ENCODE measurements around the gene METTL1. TPM values are rescaled to one million over a fixed set of nuclear protein-coding genes. Genes with fewer than 3 reads are reported as not detected.
A peak's percentile ranks its signal among the peaks of the same experiment; 100 is the strongest.

The METTL1 gene
- total RNA-seq, 1 donor from 2014 or later = 14.4 TPM

DNA sequence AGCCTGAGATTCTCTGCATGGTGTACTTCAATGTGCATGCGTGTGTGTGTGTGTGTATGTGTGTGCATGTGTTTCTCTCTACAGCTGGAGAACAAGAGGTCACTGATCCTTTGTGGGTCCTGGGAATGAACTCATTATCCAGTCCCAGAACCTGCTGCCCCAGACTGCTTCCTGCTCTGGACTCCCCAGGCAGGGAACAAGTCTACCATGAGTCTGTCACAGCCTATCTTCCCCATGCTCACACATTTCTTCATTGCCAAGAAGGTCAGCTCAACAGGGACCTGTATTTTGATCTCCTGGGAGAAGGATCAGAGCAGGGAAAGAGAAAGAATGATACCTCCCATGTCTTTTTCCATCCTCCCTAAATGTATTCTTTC lies 30.5 kb downstream of the METTL1 start:
- ATAC-seq (no peak), DNase-seq (no peak)
- Histone ChIP-seq H3K27me3 (ENCODE audit: low read depth) (peaks cover 36% of the 10 kb centered on the region), H3K27ac (peak overlapping the region; percentile 56), H3K4me1 (peaks cover 44% of the 10 kb centered on the region), H3K36me3 (peaks cover 2% of the 10 kb centered on the region), H3K4me3 (peak overlapping the region; percentile 53), H3K9me3 (no peaks in the 10 kb centered on the region)
- TF ChIP-seq, protein P1, sequence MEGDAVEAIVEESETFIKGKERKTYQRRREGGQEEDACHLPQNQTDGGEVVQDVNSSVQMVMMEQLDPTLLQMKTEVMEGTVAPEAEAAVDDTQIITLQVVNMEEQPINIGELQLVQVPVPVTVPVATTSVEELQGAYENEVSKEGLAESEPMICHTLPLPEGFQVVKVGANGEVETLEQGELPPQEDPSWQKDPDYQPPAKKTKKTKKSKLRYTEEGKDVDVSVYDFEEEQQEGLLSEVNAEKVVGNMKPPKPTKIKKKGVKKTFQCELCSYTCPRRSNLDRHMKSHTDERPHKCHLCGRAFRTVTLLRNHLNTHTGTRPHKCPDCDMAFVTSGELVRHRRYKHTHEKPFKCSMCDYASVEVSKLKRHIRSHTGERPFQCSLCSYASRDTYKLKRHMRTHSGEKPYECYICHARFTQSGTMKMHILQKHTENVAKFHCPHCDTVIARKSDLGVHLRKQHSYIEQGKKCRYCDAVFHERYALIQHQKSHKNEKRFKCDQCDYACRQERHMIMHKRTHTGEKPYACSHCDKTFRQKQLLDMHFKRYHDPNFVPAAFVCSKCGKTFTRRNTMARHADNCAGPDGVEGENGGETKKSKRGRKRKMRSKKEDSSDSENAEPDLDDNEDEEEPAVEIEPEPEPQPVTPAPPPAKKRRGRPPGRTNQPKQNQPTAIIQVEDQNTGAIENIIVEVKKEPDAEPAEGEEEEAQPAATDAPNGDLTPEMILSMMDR (IDR thresholded peaks at IDR 0.05) = no peak
- intact Hi-C loops (cut with DNase I) = no loop called here

DNA sequence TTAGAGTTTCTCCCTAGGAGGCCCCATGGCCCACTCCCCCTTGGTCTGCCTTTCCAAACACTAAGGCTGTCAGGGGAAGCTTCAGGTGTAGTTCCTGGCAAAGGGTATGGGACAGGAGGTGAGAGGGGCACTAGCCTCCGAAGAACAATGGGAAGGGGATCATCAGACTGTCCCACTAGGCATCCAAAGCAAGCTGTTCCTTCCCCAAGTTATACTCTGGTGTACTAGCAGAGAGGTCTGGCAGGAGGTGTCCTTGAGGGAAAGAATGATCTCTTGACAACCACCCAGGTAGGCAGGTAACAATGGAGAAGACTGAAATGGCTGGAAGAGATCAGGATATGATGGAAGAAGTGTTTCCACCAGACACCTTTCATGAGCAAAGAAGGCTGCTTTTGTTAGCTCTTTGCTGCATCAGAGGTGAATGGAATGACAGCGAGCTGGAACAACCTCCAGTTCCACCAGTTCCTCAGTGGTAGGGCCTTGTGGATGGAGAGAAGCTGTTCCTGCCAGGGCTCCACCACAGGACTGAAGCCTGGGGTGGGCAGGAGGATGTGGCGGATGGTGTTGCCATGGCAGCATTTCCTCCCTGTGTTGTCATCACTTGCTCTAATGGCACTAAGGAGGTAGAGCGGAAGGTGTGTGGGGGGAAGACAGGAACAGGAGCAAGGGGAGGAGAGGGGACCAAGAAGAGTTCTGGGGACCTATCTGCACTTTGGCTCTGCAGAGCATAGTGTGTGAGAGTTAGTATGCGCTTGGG lies 31.1 kb downstream of the METTL1 start:
- Histone ChIP-seq H3K9me3 (no peaks in the 10 kb centered on the region), H3K4me1 (peaks cover 47% of the 10 kb centered on the region), H3K36me3 (no peaks in the 10 kb centered on the region), H3K4me3 (peak overlapping the region; percentile 53), H3K27me3 (ENCODE audit: low read depth) (peaks cover 41% of the 10 kb centered on the region), H3K27ac (no peak overlapping the region)
- peak; percentile 62 for DNase-seq
- intact Hi-C loops (cut with DNase I) = no loop called here
- no peak for ATAC-seq
- TF ChIP-seq, protein P1 (IDR thresholded peaks at IDR 0.05) = no peak

DNA sequence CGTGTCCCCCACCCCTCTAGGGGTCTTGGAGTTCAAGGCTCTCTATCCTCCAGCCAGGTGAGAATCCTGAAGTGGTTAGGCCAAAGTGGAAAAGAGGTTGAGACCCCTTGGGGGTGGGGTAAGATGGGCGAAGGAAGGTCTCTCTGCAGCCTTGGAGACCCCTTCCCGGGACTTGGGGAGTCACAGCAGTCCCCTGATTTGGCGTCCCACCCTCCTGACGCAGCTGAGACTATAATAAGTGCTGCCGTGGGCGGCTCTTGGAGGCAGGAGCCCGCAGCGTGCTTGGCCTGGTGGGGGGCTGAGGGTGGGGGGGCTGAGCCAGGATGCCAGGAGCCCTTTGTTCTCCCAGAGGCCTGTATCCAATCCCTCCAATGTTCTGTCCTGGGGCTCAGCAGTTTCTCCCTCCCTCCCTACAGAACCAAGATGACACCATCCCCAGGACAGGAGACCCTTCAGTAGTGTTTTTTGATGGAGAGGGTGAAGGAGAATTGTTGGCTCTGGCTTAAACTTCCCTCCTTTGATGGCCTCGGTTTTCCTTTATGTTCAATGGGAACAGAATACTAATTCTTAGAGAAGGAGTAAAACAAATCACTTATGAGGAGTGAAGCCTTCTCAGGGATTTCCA lies 31.9 kb downstream of the METTL1 start:
- Histone ChIP-seq H3K9me3 (no peaks in the 10 kb centered on the region), H3K4me3 (no peak overlapping the region), H3K36me3 (no peaks in the 10 kb centered on the region), H3K4me1 (peaks cover 46% of the 10 kb centered on the region), H3K27ac (no peak overlapping the region), H3K27me3 (ENCODE audit: low read depth) (peaks cover 47% of the 10 kb centered on the region)
- ATAC-seq (no peak), DNase-seq (no peak)
- TF ChIP-seq, protein P1 (IDR thresholded peaks at IDR 0.05) = no peak
- intact Hi-C loops (cut with DNase I) = no loop called here

DNA sequence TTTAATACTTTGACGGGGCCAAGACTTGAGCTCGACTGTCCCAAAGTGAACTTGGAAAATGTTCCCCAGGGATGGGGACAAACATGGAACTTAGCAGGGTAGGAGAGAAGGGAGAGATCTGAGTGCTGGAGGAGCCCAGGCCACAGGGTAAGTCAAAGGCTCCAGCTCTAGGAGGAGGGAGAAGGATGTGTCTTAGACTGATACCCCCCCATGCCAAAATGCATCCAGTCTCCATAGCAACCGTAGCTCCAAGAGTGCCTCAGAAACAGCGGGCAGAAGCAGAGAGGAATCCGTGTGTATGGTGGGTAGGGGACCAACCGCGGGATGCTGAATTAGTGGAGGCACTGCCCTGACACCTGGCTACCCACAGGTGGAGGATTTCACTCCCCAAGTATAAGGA lies 32.5 kb downstream of the METTL1 start:
- no peak overlapping the region for H3K4me3 ChIP-seq
- no peaks in the 10 kb centered on the region for H3K9me3 ChIP-seq
- no peak for ATAC-seq
- H3K4me1 ChIP-seq = peaks cover 46% of the 10 kb centered on the region
- peaks cover 51% of the 10 kb centered on the region for H3K27me3 ChIP-seq (ENCODE audit: low read depth)
- no peaks in the 10 kb centered on the region for H3K36me3 ChIP-seq
- no peak for DNase-seq
- no peak overlapping the region for H3K27ac ChIP-seq
- intact Hi-C loops (cut with DNase I) = no loop called here
- TF ChIP-seq, protein P1 (IDR thresholded peaks at IDR 0.05) = no peak

DNA sequence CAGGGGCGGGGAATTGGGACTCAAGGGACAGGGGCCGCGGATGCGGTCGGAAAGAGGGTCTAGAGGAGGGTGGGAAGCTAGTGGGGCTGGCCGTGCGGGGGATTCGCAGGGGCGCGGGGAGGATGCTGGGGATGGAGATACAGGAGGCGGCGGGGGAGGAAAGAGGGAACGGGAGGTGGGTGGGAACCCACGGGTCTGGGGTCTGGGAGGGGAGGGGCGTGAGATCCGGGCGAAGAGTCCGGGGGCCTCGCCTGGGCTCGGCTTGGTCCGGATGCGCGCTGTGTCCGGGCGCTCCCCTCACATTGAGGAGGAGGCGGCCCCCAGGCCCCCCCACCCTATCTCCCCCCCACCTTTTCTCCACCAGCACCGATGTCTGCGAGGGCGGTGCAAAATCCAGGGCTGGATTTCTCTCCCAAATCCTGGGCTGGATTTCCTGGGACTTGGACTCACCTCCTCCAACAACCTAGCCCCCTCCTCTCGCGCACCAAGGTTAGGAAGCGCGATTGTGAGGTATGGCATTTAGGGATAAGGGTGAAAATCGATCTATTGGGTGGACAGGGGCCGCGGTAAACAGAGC lies 33.2 kb downstream of the METTL1 start, which contains the start of gene AGAP2:
TSS of gene AGAP2 (minus strand) at position 82 of the 577 bp plus-strand sequence. CDS start 496 bp downstream, outside the sequence.
- no peak for ATAC-seq
- H3K27ac ChIP-seq = no peak within 1 kb of the TSS
- TF ChIP-seq, protein P1 (IDR thresholded peaks at IDR 0.05) = no peak
- intact Hi-C loops (cut with DNase I) = no loop called here
- peaks cover 58% of the 10 kb centered on the region for H3K27me3 ChIP-seq (ENCODE audit: low read depth)
- no peaks in the 10 kb centered on the region for H3K9me3 ChIP-seq
- no peak for DNase-seq
- H3K4me3 ChIP-seq = peak within 1 kb of the TSS; percentile 38
- no peaks in the 10 kb centered on the region for H3K36me3 ChIP-seq
- peaks cover 42% of the 10 kb centered on the region for H3K4me1 ChIP-seq

All from lower lobe of right lung (tissue), 2 donors.